Panc1 (cell line): Measurements from ENCODE around the gene HGF. TPM values are rescaled to one million over a fixed set of nuclear protein-coding genes. Genes with fewer than 3 reads are reported as not detected.

Experiments used
- ATAC-seq: fragments of 200-7000 bp; cut with Tn5 transposase; 2 replicates; pipeline ENCODE4 v1.9.1; 2020; ENCODE audit warnings: mild to moderate bottlenecking, moderate library complexity
- BruUV-seq: library from RNA; stranded (reverse); fragments of 400-500 nt; replicated peaks from 2 replicates; lab custom pipeline; 2021; lab: Mats Ljungman, UMichigan
- CTCF ChIA-PET: fragments of 300-600 bp; sonication (Branson Sonifier 250); formaldehyde crosslinking; loops from one replicate; lab custom pipeline; 2022; ENCODE audit warnings: antibody characterized with exemption; lab: Charles Lee
- POLR2A ChIA-PET: fragments of 300-600 bp; sonication (Branson Sonifier 250); formaldehyde crosslinking; loops from one replicate; lab custom pipeline; 2022; ENCODE audit warnings: antibody characterized with exemption; lab: Charles Lee
- DNase-seq: peaks from one replicate; pipeline ENCODE4 v3.0.0-alpha.2; 2010; ENCODE audit warnings: low read depth, low spot score
- H3K27ac ChIP-seq: 2 replicates; pipeline ENCODE4 v1.5.1; 2011; ENCODE audit warnings: mild to moderate bottlenecking, low read length, inconsistent platforms
- H3K27me3 ChIP-seq: fragments of 200-500 bp; sonication (Bioruptor generic); 2 replicates; pipeline ENCODE4 v1.6.0; 2014; ENCODE audit warnings: low read length, inconsistent platforms; ENCODE audit not compliant: control insufficient read depth, insufficient read depth
- H3K36me3 ChIP-seq: fragments of 200-500 bp; sonication (Bioruptor generic); 2 replicates; pipeline ENCODE4 v1.5.1; 2014; ENCODE audit warnings: inconsistent platforms, mild to moderate bottlenecking, low read length, moderate library complexity; ENCODE audit not compliant: control insufficient read depth, insufficient read depth
- H3K4me1 ChIP-seq: 2 replicates; pipeline ENCODE4 v1.5.1; 2011; ENCODE audit warnings: inconsistent platforms, mild to moderate bottlenecking, low read length, moderate library complexity; ENCODE audit not compliant: control insufficient read depth, insufficient read depth
- H3K4me3 ChIP-seq, 2 experiments: 2 replicates each; pipeline ENCODE4 v1.5.1; 2011 to 2012; ENCODE audit warnings: low read depth in 2 of 2, low read length in 2 of 2, mild to moderate bottlenecking in 2 of 2, inconsistent platforms in 1 of 2, moderate library complexity in 1 of 2
- H3K9me3 ChIP-seq: fragments of 200-500 bp; sonication (Bioruptor generic); 2 replicates; pipeline ENCODE4 v1.5.1; 2014; ENCODE audit warnings: low read depth, mild to moderate bottlenecking, inconsistent platforms, low read length, moderate library complexity; ENCODE audit not compliant: control insufficient read depth, insufficient read depth
- POLR2AphosphoS5 ChIP-seq: IDR thresholded peaks from 2 replicates; pipeline ENCODE4 v1.6.1; 2012; ENCODE audit warnings: mild to moderate bottlenecking, low read depth, low read length, moderate library complexity
- REST ChIP-seq, 2 experiments: IDR thresholded peaks; 2 replicates each; pipeline ENCODE4 v1.6.1; 2011 to 2012; ENCODE audit warnings: low read depth in 2 of 2, control low read depth in 1 of 2, low read length in 1 of 2, mild to moderate bottlenecking in 1 of 2, moderate library complexity in 1 of 2; ENCODE audit not compliant: insufficient read depth in 1 of 2
- SIN3A ChIP-seq: IDR thresholded peaks from 2 replicates; pipeline ENCODE4 v1.6.1; 2012; ENCODE audit warnings: low read depth, mild to moderate bottlenecking, low read length, moderate library complexity, borderline replicate concordance; ENCODE audit not compliant: insufficient read depth
- TCF7L2 ChIP-seq: IDR thresholded peaks from 2 replicates; pipeline ENCODE4 v1.6.1; 2011; ENCODE audit warnings: mild to moderate bottlenecking, low read depth, low read length, inconsistent platforms
- in situ Hi-C: cut with HindIII; loops from 2 replicates; pipeline ENCODE4 v1.10.0; 2016; ENCODE audit warnings: low sequenced_read_pairs, low pct_unique_long_range_greater_than_20kb
- intact Hi-C: fragments of 100-400 bp; cut with micrococcal nuclease; formaldehyde crosslinking; loops from one replicate; pipeline ENCODE4 v1.10.0; 2022; ENCODE audit not compliant: unreplicated experiment
- total RNA-seq: library from RNA; stranded (reverse); gene quantifications from one replicate; pipeline ENCODE4 v1.2.1, GENCODE V29; 2021; ENCODE audit not compliant: unreplicated experiment
- TF ChIP-seq, protein P1 (sequence below): fragments of 450-650 bp; IDR thresholded peaks from 2 replicates; pipeline ENCODE4 v1.5.1; 2017; ENCODE audit warnings: mild to moderate bottlenecking

Gene HGF
- total RNA-seq, 1 experiment from 2014 or later, result 0.49 TPM

DNA sequence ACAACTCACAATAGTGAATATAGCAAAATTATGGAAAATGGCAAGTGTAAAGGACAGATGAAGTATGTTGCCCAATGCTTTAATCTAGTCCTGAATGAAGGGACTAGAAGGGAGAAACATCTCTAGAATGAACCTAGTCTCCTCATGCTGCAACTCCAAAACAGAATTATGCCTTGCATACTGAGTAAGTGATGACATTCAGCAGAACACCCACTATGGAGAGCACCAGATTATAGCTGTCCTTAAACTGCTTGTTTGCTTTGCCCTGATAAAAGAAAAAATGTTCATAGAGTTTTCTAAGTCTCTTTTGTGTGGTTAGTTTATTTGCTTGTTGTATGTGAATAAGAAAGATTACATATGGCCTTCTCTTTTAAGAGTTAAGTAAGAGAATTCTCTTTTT lies 7.8 kb upstream of the HGF start:
- in situ Hi-C loops (no loop called here), intact Hi-C loops (no loop called here)
- Histone ChIP-seq H3K27ac (no peak overlapping the region), H3K9me3 (no peaks in the 10 kb centered on the region), H3K4me3 (no peak overlapping the region), H3K27me3 (0 out of 2 replicates have a peak, but pooled peaks cover 2% of the 10 kb centered on the region), H3K36me3 (no peaks in the 10 kb centered on the region), H3K4me1 (no peaks in the 10 kb centered on the region)
- POLR2A ChIA-PET, result no interaction called here
- DNase-seq (no peak), ATAC-seq (no peak)
- CTCF ChIA-PET, result no interaction called here
- no TSS peak for BruUV-seq
- no peak for TF ChIP-seq POLR2AphosphoS5
- no peak for TF ChIP-seq SIN3A
- TF ChIP-seq, protein P1, sequence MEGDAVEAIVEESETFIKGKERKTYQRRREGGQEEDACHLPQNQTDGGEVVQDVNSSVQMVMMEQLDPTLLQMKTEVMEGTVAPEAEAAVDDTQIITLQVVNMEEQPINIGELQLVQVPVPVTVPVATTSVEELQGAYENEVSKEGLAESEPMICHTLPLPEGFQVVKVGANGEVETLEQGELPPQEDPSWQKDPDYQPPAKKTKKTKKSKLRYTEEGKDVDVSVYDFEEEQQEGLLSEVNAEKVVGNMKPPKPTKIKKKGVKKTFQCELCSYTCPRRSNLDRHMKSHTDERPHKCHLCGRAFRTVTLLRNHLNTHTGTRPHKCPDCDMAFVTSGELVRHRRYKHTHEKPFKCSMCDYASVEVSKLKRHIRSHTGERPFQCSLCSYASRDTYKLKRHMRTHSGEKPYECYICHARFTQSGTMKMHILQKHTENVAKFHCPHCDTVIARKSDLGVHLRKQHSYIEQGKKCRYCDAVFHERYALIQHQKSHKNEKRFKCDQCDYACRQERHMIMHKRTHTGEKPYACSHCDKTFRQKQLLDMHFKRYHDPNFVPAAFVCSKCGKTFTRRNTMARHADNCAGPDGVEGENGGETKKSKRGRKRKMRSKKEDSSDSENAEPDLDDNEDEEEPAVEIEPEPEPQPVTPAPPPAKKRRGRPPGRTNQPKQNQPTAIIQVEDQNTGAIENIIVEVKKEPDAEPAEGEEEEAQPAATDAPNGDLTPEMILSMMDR, result no peak

GRCh38 chr7:81776948-81777630 lies 7.2 kb upstream of the HGF start:
- ChIA-PET POLR2A (no interaction called here), CTCF (interaction anchor here (0.6 kb wide), 1 partner anchor 277 kb away, joined by 4 read pairs; no protein-coding TSS in a partner anchor)
- DNase-seq (no peak), ATAC-seq (no peak)
- BruUV-seq, result no TSS peak
- in situ Hi-C loops, result no loop called here
- Histone ChIP-seq H3K9me3 (no peaks in the 10 kb centered on the region), H3K36me3 (no peaks in the 10 kb centered on the region), H3K4me3 (no peak overlapping the region), H3K27ac (no peak overlapping the region), H3K4me1 (no peaks in the 10 kb centered on the region), H3K27me3 (0 out of 2 replicates have a peak, but pooled peaks cover 2% of the 10 kb centered on the region)
- intact Hi-C loops, result no loop called here
- no peak for TF ChIP-seq REST (IDR thresholded peaks at IDR 0.05; ENCODE audit: insufficient read depth in 1 of 2, low read depth in 2 of 2, low read length in 1 of 2)
- TF ChIP-seq, protein P1, result peak; percentile 56
- no peak for TF ChIP-seq TCF7L2
- no peak for TF ChIP-seq POLR2AphosphoS5
- TF ChIP-seq SIN3A, result no peak
